ENCODE measurements around the gene PPFIA4. TPM values are rescaled to one million over a fixed set of nuclear protein-coding genes. Genes with fewer than 3 reads are reported as not detected.

PPFIA4 gene
- total RNA-seq, 1 donor from 2014 or later: 74.7 TPM

- TF ChIP-seq CTCF (IDR thresholded peaks at IDR 0.05; ENCODE audit: partially characterized antibody, unreplicated experiment): no peak
- H3K4me1 Mint-ChIP-seq (ENCODE audit: low read depth, unreplicated experiment): peaks cover 33% of the 10 kb centered on the region
- peaks cover 2% of the 10 kb centered on the region for H3K9me3 Mint-ChIP-seq (ENCODE audit: unreplicated experiment)
- no peak overlapping the region for H3K4me3 Mint-ChIP-seq (ENCODE audit: unreplicated experiment)
- H3K27ac Mint-ChIP-seq (ENCODE audit: unreplicated experiment): no peak overlapping the region
- no peak for DNase-seq
- H3K27me3 Mint-ChIP-seq (ENCODE audit: unreplicated experiment): peaks cover 12% of the 10 kb centered on the region
- H3K36me3 Mint-ChIP-seq (ENCODE audit: unreplicated experiment): no peaks in the 10 kb centered on the region
Measured at GRCh38 chr1:203054642-203055041, 28.4 kb downstream of the PPFIA4 start.

- peak; percentile 12 for TF ChIP-seq CTCF (IDR thresholded peaks at IDR 0.05; ENCODE audit: partially characterized antibody, unreplicated experiment)
- H3K4me1 Mint-ChIP-seq (ENCODE audit: low read depth, unreplicated experiment): peaks cover 33% of the 10 kb centered on the region
- H3K27ac Mint-ChIP-seq (ENCODE audit: unreplicated experiment): no peak overlapping the region
- DNase-seq: peak; percentile 54
- H3K9me3 Mint-ChIP-seq (ENCODE audit: unreplicated experiment): peaks cover 2% of the 10 kb centered on the region
- H3K27me3 Mint-ChIP-seq (ENCODE audit: unreplicated experiment): peaks cover 12% of the 10 kb centered on the region
- H3K4me3 Mint-ChIP-seq (ENCODE audit: unreplicated experiment): no peak overlapping the region
- H3K36me3 Mint-ChIP-seq (ENCODE audit: unreplicated experiment): no peaks in the 10 kb centered on the region
Measured at GRCh38 chr1:203055161-203055799, 29.0 kb downstream of the PPFIA4 start.

- Mint-ChIP-seq H3K27me3 (ENCODE audit: unreplicated experiment) (peaks cover 12% of the 10 kb centered on the region), H3K36me3 (ENCODE audit: unreplicated experiment) (peaks cover 4% of the 10 kb centered on the region), H3K4me3 (ENCODE audit: unreplicated experiment) (no peak overlapping the region), H3K27ac (ENCODE audit: unreplicated experiment) (no peak overlapping the region), H3K4me1 (ENCODE audit: low read depth, unreplicated experiment) (peaks cover 33% of the 10 kb centered on the region), H3K9me3 (ENCODE audit: unreplicated experiment) (peaks cover 2% of the 10 kb centered on the region)
- no peak for TF ChIP-seq CTCF (IDR thresholded peaks at IDR 0.05; ENCODE audit: partially characterized antibody, unreplicated experiment)
- DNase-seq: no peak
Measured at GRCh38 chr1:203056012-203056411, 29.7 kb downstream of the PPFIA4 start.

- DNase-seq: no peak
- TF ChIP-seq CTCF (IDR thresholded peaks at IDR 0.05; ENCODE audit: partially characterized antibody, unreplicated experiment): no peak
- H3K27me3 Mint-ChIP-seq (ENCODE audit: unreplicated experiment): peaks cover 10% of the 10 kb centered on the region
- H3K36me3 Mint-ChIP-seq (ENCODE audit: unreplicated experiment): peaks cover 7% of the 10 kb centered on the region
- H3K9me3 Mint-ChIP-seq (ENCODE audit: unreplicated experiment): peaks cover 2% of the 10 kb centered on the region
- peaks cover 28% of the 10 kb centered on the region for H3K4me1 Mint-ChIP-seq (ENCODE audit: low read depth, unreplicated experiment)
- H3K4me3 Mint-ChIP-seq (ENCODE audit: unreplicated experiment): no peak overlapping the region
- H3K27ac Mint-ChIP-seq (ENCODE audit: unreplicated experiment): no peak overlapping the region
Measured at GRCh38 chr1:203056516-203056915, 30.2 kb downstream of the PPFIA4 start.

- H3K4me1 Mint-ChIP-seq (ENCODE audit: low read depth, unreplicated experiment): peaks cover 16% of the 10 kb centered on the region
- peak overlapping the region; percentile 72 for H3K27ac Mint-ChIP-seq (ENCODE audit: unreplicated experiment)
- peak overlapping the region; percentile 39 for H3K4me3 Mint-ChIP-seq (ENCODE audit: unreplicated experiment)
- H3K27me3 Mint-ChIP-seq (ENCODE audit: unreplicated experiment): peaks cover 7% of the 10 kb centered on the region
- H3K9me3 Mint-ChIP-seq (ENCODE audit: unreplicated experiment): peaks cover 4% of the 10 kb centered on the region
- peaks cover 12% of the 10 kb centered on the region for H3K36me3 Mint-ChIP-seq (ENCODE audit: unreplicated experiment)
- DNase-seq: no peak
- TF ChIP-seq CTCF (IDR thresholded peaks at IDR 0.05; ENCODE audit: partially characterized antibody, unreplicated experiment): no peak
Measured at GRCh38 chr1:203057911-203058675, 31.8 kb downstream of the PPFIA4 start.

Measured in glutamatergic neuron (in vitro differentiated cells).